A549 (cell line): Measurements from ENCODE around the gene UBE2U. TPM values are rescaled to one million over a fixed set of nuclear protein-coding genes. Genes with fewer than 3 reads are reported as not detected.
A peak's percentile ranks its signal among the peaks of the same experiment; 100 is the strongest.

ENCODE experiments used
- ATAC-seq, 2 experiments: fragments of 200-7000 bp in 1 of 2; fragments of >200 bp in 1 of 2; cut with Nextera tagmentation in 1 of 2; cut with Tn5 transposase in 1 of 2; 3 replicates each; pipeline versions ENCODE4 v1.8.0 to v1.9.1; 2018 to 2020; ENCODE audit warnings: mild to moderate bottlenecking in 1 of 2, moderate library complexity in 1 of 2
- CTCF ChIA-PET: fragments of 300-600 bp; sonication (Branson Sonifier 250); formaldehyde crosslinking; extraction: SDS; loops from one replicate; lab custom pipeline; 2021; ENCODE audit warnings: antibody characterized with exemption, inconsistent platforms; lab: Yijun Ruan, JAX
- POLR2A ChIA-PET: fragments of 350-600 bp; formaldehyde crosslinking; extraction: SDS; loops from one replicate; lab custom pipeline; 2021; ENCODE audit warnings: antibody characterized with exemption, inconsistent platforms; lab: Yijun Ruan, JAX
- DNase-seq, 2 experiments: peaks; one replicate each; pipeline versions ENCODE4 v3.0.0 to v3.0.0-alpha.2; 2011 to 2016; ENCODE audit warnings: low read depth in 1 of 2, low spot score in 1 of 2
- FAIRE-seq: peaks from 2 replicates; lab custom pipeline; 2011; peaks lifted over from hg19 to GRCh38; lab: Jason Lieb, UNC
- H3K27ac ChIP-seq, 2 experiments: fragments of >200 bp; sonication (Bioruptor Twin); formaldehyde crosslinking; 3 replicates each; pipeline ENCODE4 v1.5.1; 2016 to 2017
- H3K4me1 ChIP-seq: fragments of >200 bp; sonication (Bioruptor Twin); formaldehyde crosslinking; 3 replicates; pipeline ENCODE4 v1.6.1; 2016
- H3K4me2 ChIP-seq: fragments of >200 bp; sonication (Bioruptor Twin); formaldehyde crosslinking; 3 replicates; pipeline ENCODE4 v1.6.1; 2016
- H3K4me3 ChIP-seq: fragments of >200 bp; sonication (Bioruptor Twin); formaldehyde crosslinking; 3 replicates; pipeline ENCODE4 v1.5.1; 2016
- H3K9me3 ChIP-seq: fragments of >200 bp; sonication (Bioruptor Twin); formaldehyde crosslinking; 3 replicates; pipeline ENCODE4 v1.6.1; 2016
- BCL3 ChIP-seq: fragments of >200 bp; sonication (Bioruptor Twin); formaldehyde crosslinking; IDR thresholded peaks from 3 replicates; pipeline ENCODE4 v1.6.1; 2016
- BHLHE40 ChIP-seq: IDR thresholded peaks from 2 replicates; pipeline ENCODE4 v1.6.1; 2012; ENCODE audit warnings: low read depth, low read length, inconsistent platforms
- CBX8 ChIP-seq: fragments of 200-600 bp; sonication (generic); IDR thresholded peaks from 2 replicates; pipeline ENCODE4 v1.6.1; 2016
- CEBPB ChIP-seq, 2 experiments: fragments of >200 bp in 1 of 2; sonication (Bioruptor Twin) in 1 of 2; formaldehyde crosslinking in 1 of 2; IDR thresholded peaks; 2 replicates each; pipeline ENCODE4 v1.6.1; 2012 to 2016
- CHD2 ChIP-seq: fragments of 150-350 bp; IDR thresholded peaks from 2 replicates; pipeline ENCODE4 v1.6.1; 2014; ENCODE audit warnings: low read length; ENCODE audit not compliant: partially characterized antibody
- CHD4 ChIP-seq: fragments of 200-600 bp; sonication (generic); IDR thresholded peaks from 2 replicates; pipeline ENCODE4 v1.6.1; 2016; ENCODE audit warnings: antibody characterized with exemption, mild to moderate bottlenecking, borderline replicate concordance
- CTCF ChIP-seq: fragments of >200 bp; sonication (Bioruptor Twin); formaldehyde crosslinking; IDR thresholded peaks from 3 replicates; pipeline ENCODE4 v1.5.1; 2016
- EHF ChIP-seq: fragments of 250-450 bp; sonication (Bioruptor Pico); IDR thresholded peaks from 2 replicates; pipeline ENCODE4 v1.5.0; 2020; ENCODE audit warnings: mild to moderate bottlenecking
- EP300 ChIP-seq, 2 experiments: fragments of >200 bp; sonication (Bioruptor Twin); formaldehyde crosslinking; IDR thresholded peaks; 2 replicates in 1 of 2; 3 replicates in 1 of 2; pipeline ENCODE4 v1.6.1; 2016 to 2017
- ESRRA ChIP-seq: fragments of 150-350 bp; IDR thresholded peaks from 2 replicates; pipeline ENCODE4 v1.6.1; 2014; ENCODE audit warnings: mild to moderate bottlenecking, low read length, borderline replicate concordance
- GATA3 ChIP-seq: IDR thresholded peaks from 2 replicates; pipeline ENCODE4 v1.6.1; 2012; ENCODE audit warnings: borderline replicate concordance
- HES2 ChIP-seq: fragments of >200 bp; sonication (Bioruptor Twin); formaldehyde crosslinking; IDR thresholded peaks from 2 replicates; pipeline ENCODE4 v1.6.1; 2016
- HEYL ChIP-seq: fragments of 250-450 bp; sonication (Bioruptor Pico); IDR thresholded peaks from 2 replicates; pipeline ENCODE4 v1.8.0; 2021; ENCODE audit warnings: mild to moderate bottlenecking, moderate library complexity
- HMGXB4 ChIP-seq: fragments of 250-450 bp; sonication (Bioruptor Pico); IDR thresholded peaks from 2 replicates; pipeline ENCODE4 v1.5.0; 2021; ENCODE audit warnings: mild to moderate bottlenecking, moderate library complexity, borderline replicate concordance
- HOXA7 ChIP-seq: fragments of 250-450 bp; sonication (Bioruptor Pico); IDR thresholded peaks from 2 replicates; pipeline ENCODE4 v1.5.0; 2020; ENCODE audit warnings: mild to moderate bottlenecking, moderate library complexity
- HOXB13 ChIP-seq: fragments of 250-450 bp; sonication (Bioruptor Pico); IDR thresholded peaks from 2 replicates; pipeline ENCODE4 v1.5.0; 2020; ENCODE audit warnings: low read depth, mild to moderate bottlenecking, moderate library complexity
- JUNB ChIP-seq: fragments of >200 bp; sonication (Bioruptor Twin); formaldehyde crosslinking; IDR thresholded peaks from 2 replicates; pipeline ENCODE4 v1.6.1; 2016
- KDM1A ChIP-seq: fragments of 200-600 bp; sonication (generic); IDR thresholded peaks from 2 replicates; pipeline ENCODE4 v1.6.1; 2016; ENCODE audit warnings: low read depth, mild to moderate bottlenecking
- KDM5A ChIP-seq: fragments of 200-600 bp; sonication (generic); IDR thresholded peaks from 2 replicates; pipeline ENCODE4 v1.6.1; 2016; ENCODE audit warnings: antibody characterized with exemption, mild to moderate bottlenecking
- MAX ChIP-seq: IDR thresholded peaks from 2 replicates; pipeline ENCODE4 v1.6.1; 2012
- MAZ ChIP-seq: fragments of 150-350 bp; IDR thresholded peaks from 2 replicates; pipeline ENCODE4 v1.6.1; 2014; ENCODE audit warnings: antibody characterized with exemption, low read depth, low read length, borderline replicate concordance
- MYC ChIP-seq: IDR thresholded peaks from 2 replicates; pipeline ENCODE4 v1.6.1; 2012; ENCODE audit warnings: mild to moderate bottlenecking, inconsistent platforms, low read length, improper control_type of control experiment, borderline replicate concordance
- NFE2L2 ChIP-seq: fragments of 150-350 bp; conservative IDR thresholded peaks from 2 replicates; pipeline ENCODE4 v1.6.1; 2014; ENCODE audit warnings: low read length
- NPAS2 ChIP-seq: fragments of 250-450 bp; sonication (Bioruptor Pico); IDR thresholded peaks from 2 replicates; pipeline ENCODE4 v1.8.0; 2022; ENCODE audit warnings: mild to moderate bottlenecking, moderate library complexity, borderline replicate concordance
- PHF8 ChIP-seq: fragments of 200-600 bp; sonication (generic); IDR thresholded peaks from 2 replicates; pipeline ENCODE4 v1.6.1; 2016; ENCODE audit warnings: low read depth, mild to moderate bottlenecking, antibody characterized with exemption, moderate library complexity, borderline replicate concordance
- POLR2A ChIP-seq: IDR thresholded peaks from 2 replicates; pipeline ENCODE4 v1.6.1; 2012; ENCODE audit warnings: mild to moderate bottlenecking, low read length
- RNF2 ChIP-seq: fragments of 200-600 bp; sonication (generic); IDR thresholded peaks from 2 replicates; pipeline ENCODE4 v1.6.1; 2016; ENCODE audit warnings: low read depth, mild to moderate bottlenecking, antibody characterized with exemption, moderate library complexity, borderline replicate concordance
- SREBF2 ChIP-seq: fragments of 450-650 bp; IDR thresholded peaks from 2 replicates; pipeline ENCODE4 v1.6.1; 2014; ENCODE audit warnings: mild to moderate bottlenecking, moderate library complexity
- USF2 ChIP-seq: fragments of 450-650 bp; IDR thresholded peaks from 2 replicates; pipeline ENCODE4 v1.6.1; 2014; ENCODE audit warnings: antibody characterized with exemption
- WGBS: methylation state at CpG from one replicate; pipeline ENCODE4 v1.1.6; 2017; ENCODE audit errors: missing lambda C conversion rate; 5-methylcytosine and 5-hydroxymethylcytosine counted together
- polyA plus RNA-seq, 4 experiments: library from polyadenylated mRNA; depleted of rRNA in 3 of 4; stranded (reverse); fragments of >200 nt; fragmentation: RNase III in 1 of 4; extraction: RNeasy Plus Mini Kit Qiagen cat#74134 plus additional on column Dnase treatment in 1 of 4; gene quantifications; 2 replicates in 3 of 4; 3 replicates in 1 of 4; pipeline ENCODE4 v1.2.3, GENCODE V29; 2011 to 2017

The UBE2U gene
- polyA plus RNA-seq, 2 of the 4 experiments (the other 2 are of a cell fraction) = not detected

GRCh38 chr1:64269558-64269884 is 66.1 kb downstream of the UBE2U start (continued):
- TF ChIP-seq EHF (CRISPR knock-in tag) = no peak
- TF ChIP-seq MAZ = no peak

- FAIRE-seq (no peak), ATAC-seq (no peak), DNase-seq (peak in 1 of 2 experiments; percentile 4)
- H3K4me3 ChIP-seq = no peak overlapping the region
- TF ChIP-seq JUNB (no peak), NPAS2 (no peak), HOXA7 (no peak), RNF2 (no peak), KDM1A (no peak), HMGXB4 (CRISPR knock-in tag) (no peak), USF2 (no peak), CTCF (no peak), CBX8 (no peak), MAX (no peak), ESRRA (no peak), SREBF2 (no peak), CEBPB (IDR thresholded peaks at IDR 0.05) (no peak), EHF (CRISPR knock-in tag) (no peak), KDM5A (no peak), POLR2A (no peak)
- CTCF ChIA-PET = no interaction called here
- no peak overlapping the region for H3K27ac ChIP-seq
- no peaks in the 10 kb centered on the region for H3K9me3 ChIP-seq
- POLR2A ChIA-PET = no interaction called here
- 65% methylated on average over 4 of the region's 4 CpGs for WGBS
- no peaks in the 10 kb centered on the region for H3K4me1 ChIP-seq
- no peak overlapping the region for H3K4me2 ChIP-seq
Observed at GRCh38 chr1:64280001-64280400, 76.6 kb downstream of the UBE2U start.

- H3K27ac ChIP-seq = no peak overlapping the region
Observed at GRCh38 chr1:64282351-64282750, 78.9 kb downstream of the UBE2U start.

More at GRCh38 chr1:64282351-64282750, 78.9 kb downstream of the UBE2U start:
- CTCF ChIA-PET = no interaction called here
- POLR2A ChIA-PET = no interaction called here
- Histone ChIP-seq H3K9me3 (no peaks in the 10 kb centered on the region), H3K4me2 (no peak overlapping the region), H3K4me1 (no peaks in the 10 kb centered on the region), H3K4me3 (no peak overlapping the region)
- TF ChIP-seq PHF8 (no peak), MYC (no peak), EP300 (IDR thresholded peaks at IDR 0.05) (no peak), HOXA7 (no peak), NFE2L2 (no peak), NPAS2 (no peak), BCL3 (no peak), CHD4 (no peak), CHD2 (no peak), HEYL (CRISPR knock-in tag) (no peak), BHLHE40 (no peak), GATA3 (no peak), HES2 (no peak), HOXB13 (CRISPR knock-in tag) (no peak), KDM1A (no peak)
- no peak for ATAC-seq
- FAIRE-seq = no peak
- no peak for DNase-seq
- 62% methylated on average over 4 of the region's 4 CpGs for WGBS
